ENCODE data around the gene MYH9.

Gene MYH9

GRCh38 chr22:36245805-36246356 lies 141.9 kb downstream of the MYH9 start:
- H3K36me3 Mint-ChIP-seq (ENCODE audit: insufficient read depth) = peaks cover 2% of the 10 kb centered on the region
- no peak overlapping the region for H3K27ac Mint-ChIP-seq (ENCODE audit: low read depth)
- H3K9me3 Mint-ChIP-seq = no peaks in the 10 kb centered on the region
- ATAC-seq (replicated peaks; ENCODE audit: extremely low read depth, poor library complexity, severe bottlenecking) (no peak), DNase-seq (ENCODE audit: low spot score in 2 of 2) (no peak)
- H3K4me1 Mint-ChIP-seq = no peaks in the 10 kb centered on the region
- H3K4me3 Mint-ChIP-seq = no peak overlapping the region
- H3K27me3 Mint-ChIP-seq = no peaks in the 10 kb centered on the region

GRCh38 chr22:36244522-36245391 lies 143.0 kb downstream of the MYH9 start:
- Mint-ChIP-seq H3K27me3 (no peaks in the 10 kb centered on the region), H3K4me3 (no peak overlapping the region), H3K27ac (ENCODE audit: low read depth) (no peak overlapping the region), H3K36me3 (ENCODE audit: insufficient read depth) (peaks cover 2% of the 10 kb centered on the region), H3K9me3 (no peaks in the 10 kb centered on the region), H3K4me1 (peaks cover 8% of the 10 kb centered on the region)
- no peak for DNase-seq (ENCODE audit: low spot score in 2 of 2)
- ATAC-seq (replicated peaks; ENCODE audit: extremely low read depth, poor library complexity, severe bottlenecking) = no peak

GRCh38 chr22:36243986-36244385 lies 143.8 kb downstream of the MYH9 start:
- peaks cover 6% of the 10 kb centered on the region for H3K36me3 Mint-ChIP-seq (ENCODE audit: insufficient read depth)
- ATAC-seq (replicated peaks; ENCODE audit: extremely low read depth, poor library complexity, severe bottlenecking) (no peak), DNase-seq (ENCODE audit: low spot score in 2 of 2) (no peak)
- H3K27ac Mint-ChIP-seq (ENCODE audit: low read depth) = no peak overlapping the region
- H3K4me1 Mint-ChIP-seq = peaks cover 16% of the 10 kb centered on the region
- no peaks in the 10 kb centered on the region for H3K9me3 Mint-ChIP-seq
- no peak overlapping the region for H3K4me3 Mint-ChIP-seq
- H3K27me3 Mint-ChIP-seq = no peaks in the 10 kb centered on the region

- Mint-ChIP-seq H3K27me3 (no peaks in the 10 kb centered on the region), H3K9me3 (no peaks in the 10 kb centered on the region), H3K27ac (ENCODE audit: low read depth) (peak within 1 kb of the TSS; percentile 94), H3K4me3 (peak within 1 kb of the TSS; percentile 99), H3K36me3 (ENCODE audit: insufficient read depth) (peaks cover 19% of the 10 kb centered on the region), H3K4me1 (peaks cover 57% of the 10 kb centered on the region)
- DNase-seq (ENCODE audit: low spot score in 2 of 2) (peak; percentile 64 to 80), ATAC-seq (replicated peaks; ENCODE audit: extremely low read depth, poor library complexity, severe bottlenecking) (peak; percentile 99)
These were observed 148.2 kb downstream of the MYH9 start, which contains the start of gene APOL2 for GRCh38 chr22:36239401-36240171. Gene APOL2, minus strand, starts transcription at chr22:36239527. Its CDS starts 6,365 bp downstream, at chr22:36233162.

- ATAC-seq (replicated peaks; ENCODE audit: extremely low read depth, poor library complexity, severe bottlenecking) (peak; percentile 15), DNase-seq (ENCODE audit: low spot score in 2 of 2) (no peak)
- Mint-ChIP-seq H3K27ac (ENCODE audit: low read depth) (peak overlapping the region; percentile 94), H3K27me3 (no peaks in the 10 kb centered on the region), H3K4me1 (peaks cover 63% of the 10 kb centered on the region), H3K36me3 (ENCODE audit: insufficient read depth) (peaks cover 22% of the 10 kb centered on the region), H3K9me3 (no peaks in the 10 kb centered on the region), H3K4me3 (peak overlapping the region; percentile 99)
These were observed 148.7 kb downstream of the MYH9 start for GRCh38 chr22:36239150-36239400.

GRCh38 chr22:36238373-36239149 lies 149.2 kb downstream of the MYH9 start:
- Mint-ChIP-seq H3K27ac (ENCODE audit: low read depth) (peak overlapping the region; percentile 94), H3K27me3 (no peaks in the 10 kb centered on the region), H3K9me3 (no peaks in the 10 kb centered on the region), H3K4me1 (peaks cover 68% of the 10 kb centered on the region), H3K36me3 (ENCODE audit: insufficient read depth) (peaks cover 22% of the 10 kb centered on the region), H3K4me3 (peak overlapping the region; percentile 99)
- DNase-seq (ENCODE audit: low spot score in 2 of 2) (no peak), ATAC-seq (replicated peaks; ENCODE audit: extremely low read depth, poor library complexity, severe bottlenecking) (no peak)

- H3K4me3 Mint-ChIP-seq = peak overlapping the region; percentile 99
- ATAC-seq (replicated peaks; ENCODE audit: extremely low read depth, poor library complexity, severe bottlenecking) = no peak
- peak overlapping the region; percentile 94 for H3K27ac Mint-ChIP-seq (ENCODE audit: low read depth)
- H3K27me3 Mint-ChIP-seq = no peaks in the 10 kb centered on the region
- no peaks in the 10 kb centered on the region for H3K9me3 Mint-ChIP-seq
- peaks cover 28% of the 10 kb centered on the region for H3K36me3 Mint-ChIP-seq (ENCODE audit: insufficient read depth)
- peaks cover 72% of the 10 kb centered on the region for H3K4me1 Mint-ChIP-seq
- DNase-seq (ENCODE audit: low spot score in 2 of 2) = no peak
These were observed 150.1 kb downstream of the MYH9 start for GRCh38 chr22:36237462-36238372.

GRCh38 chr22:36236388-36237319 lies 151.1 kb downstream of the MYH9 start:
- H3K4me1 Mint-ChIP-seq = peaks cover 80% of the 10 kb centered on the region
- H3K27ac Mint-ChIP-seq (ENCODE audit: low read depth) = peak overlapping the region; percentile 70
- no peaks in the 10 kb centered on the region for H3K9me3 Mint-ChIP-seq
- no peaks in the 10 kb centered on the region for H3K27me3 Mint-ChIP-seq
- no peak for DNase-seq (ENCODE audit: low spot score in 2 of 2)
- ATAC-seq (replicated peaks; ENCODE audit: extremely low read depth, poor library complexity, severe bottlenecking) = no peak
- peak overlapping the region; percentile 99 for H3K4me3 Mint-ChIP-seq
- H3K36me3 Mint-ChIP-seq (ENCODE audit: insufficient read depth) = peaks cover 32% of the 10 kb centered on the region

GRCh38 chr22:36235585-36235984 lies 152.2 kb downstream of the MYH9 start:
- ATAC-seq (replicated peaks; ENCODE audit: extremely low read depth, poor library complexity, severe bottlenecking) (no peak), DNase-seq (ENCODE audit: low spot score in 2 of 2) (no peak)
- Mint-ChIP-seq H3K36me3 (ENCODE audit: insufficient read depth) (peaks cover 37% of the 10 kb centered on the region), H3K4me1 (peaks cover 80% of the 10 kb centered on the region), H3K27ac (ENCODE audit: low read depth) (peak overlapping the region; percentile 63), H3K27me3 (no peaks in the 10 kb centered on the region), H3K9me3 (no peaks in the 10 kb centered on the region), H3K4me3 (peak overlapping the region; percentile 99)

- ATAC-seq (replicated peaks; ENCODE audit: extremely low read depth, poor library complexity, severe bottlenecking) = no peak
- no peak for DNase-seq (ENCODE audit: low spot score in 2 of 2)
- Mint-ChIP-seq H3K27ac (ENCODE audit: low read depth) (peak overlapping the region; percentile 87), H3K9me3 (no peaks in the 10 kb centered on the region), H3K27me3 (no peaks in the 10 kb centered on the region), H3K4me3 (no peak overlapping the region), H3K4me1 (peaks cover 73% of the 10 kb centered on the region), H3K36me3 (ENCODE audit: insufficient read depth) (peaks cover 38% of the 10 kb centered on the region)
These were observed 152.8 kb downstream of the MYH9 start for GRCh38 chr22:36234919-36235318.

GRCh38 chr22:36234213-36234612 lies 153.6 kb downstream of the MYH9 start:
- peaks cover 42% of the 10 kb centered on the region for H3K36me3 Mint-ChIP-seq (ENCODE audit: insufficient read depth)
- peak overlapping the region; percentile 87 for H3K27ac Mint-ChIP-seq (ENCODE audit: low read depth)
- peaks cover 66% of the 10 kb centered on the region for H3K4me1 Mint-ChIP-seq
- no peaks in the 10 kb centered on the region for H3K9me3 Mint-ChIP-seq
- H3K27me3 Mint-ChIP-seq = no peaks in the 10 kb centered on the region
- H3K4me3 Mint-ChIP-seq = no peak overlapping the region
- DNase-seq (ENCODE audit: low spot score in 2 of 2) = no peak
- ATAC-seq (replicated peaks; ENCODE audit: extremely low read depth, poor library complexity, severe bottlenecking) = no peak
